Activated CD4-positive, alpha-beta T cell treated with anti-CD3 and anti-CD28 coated beads, Interleukin-2, amount 50 U/mL, for 16 hours (primary cell): ENCODE measurements around the gene COL4A3.

ENCODE experiments used
- DNase-seq: peaks from one replicate; pipeline ENCODE4 v3.0.0-alpha.2; 2020

The COL4A3 gene

GRCh38 chr2:227296671-227297405 is 132.4 kb downstream of the COL4A3 start:
- no peak for DNase-seq

DNA sequence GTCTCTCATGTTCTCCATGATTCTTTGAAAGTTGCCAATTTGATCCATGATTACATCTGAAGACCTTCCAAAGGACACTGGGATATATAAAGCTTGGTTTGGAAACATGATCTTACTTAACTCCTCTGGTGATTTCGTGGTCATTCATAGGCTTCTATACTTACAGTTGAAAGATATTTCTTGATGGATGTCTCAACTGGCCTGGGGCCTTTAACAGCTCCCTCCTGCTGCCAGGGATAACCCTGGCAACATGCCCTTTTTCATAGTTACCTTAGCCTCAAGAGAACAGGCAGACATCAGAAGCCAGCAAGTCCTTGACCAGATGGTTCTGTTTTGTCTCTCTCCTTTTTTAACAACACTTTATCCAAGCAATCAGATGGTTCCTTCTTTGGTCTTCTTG is 137.1 kb downstream of the COL4A3 start:
- DNase-seq, result no peak

DNA sequence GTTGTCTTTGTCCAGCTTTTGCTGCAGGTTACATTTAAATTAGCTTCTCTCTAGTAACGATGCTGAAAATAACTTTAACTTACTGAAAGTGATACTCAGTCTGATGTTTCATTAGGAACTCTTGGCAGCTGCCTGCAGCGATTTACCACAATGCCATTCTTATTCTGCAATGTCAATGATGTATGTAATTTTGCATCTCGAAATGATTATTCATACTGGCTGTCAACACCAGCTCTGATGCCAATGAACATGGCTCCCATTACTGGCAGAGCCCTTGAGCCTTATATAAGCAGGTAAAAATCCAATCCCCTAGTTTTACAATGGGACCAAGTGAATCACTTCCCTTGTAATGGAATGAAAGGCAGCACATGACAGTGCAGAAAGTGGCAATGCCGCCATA is 144.4 kb downstream of the COL4A3 start:
- no peak for DNase-seq

GRCh38 chr2:227310756-227311110 is 146.3 kb downstream of the COL4A3 start:
- no peak for DNase-seq

DNA sequence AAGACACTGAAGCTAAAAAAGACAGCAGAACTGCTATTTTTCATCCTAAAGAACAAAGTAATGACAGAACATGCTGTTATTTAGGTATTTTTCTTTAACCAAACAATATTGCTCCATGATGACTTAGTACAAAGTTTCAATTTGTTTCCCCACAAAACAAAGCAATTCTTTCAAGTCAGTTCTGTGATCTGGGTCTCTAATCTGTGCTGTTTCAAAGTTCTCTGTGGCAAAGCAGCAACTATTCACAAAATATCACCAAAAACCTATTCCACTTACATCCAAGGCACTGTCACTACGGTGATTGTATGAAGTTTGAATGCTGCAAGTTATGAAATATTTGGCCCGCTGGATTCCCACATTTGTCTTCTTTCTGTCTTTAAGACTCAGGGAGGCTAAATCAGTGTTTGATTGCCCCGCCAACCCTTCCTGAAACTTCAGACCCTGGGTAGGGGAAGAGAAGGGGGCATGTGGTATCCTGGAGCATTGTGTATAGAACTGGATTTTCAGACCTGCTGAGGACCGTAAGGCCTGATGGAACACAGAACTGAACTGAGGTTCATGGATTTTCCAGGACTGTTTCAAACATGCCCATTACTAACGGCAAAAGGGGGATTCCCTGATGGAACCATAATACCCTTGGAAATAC is 147.6 kb downstream of the COL4A3 start:
- DNase-seq, result no peak

DNA sequence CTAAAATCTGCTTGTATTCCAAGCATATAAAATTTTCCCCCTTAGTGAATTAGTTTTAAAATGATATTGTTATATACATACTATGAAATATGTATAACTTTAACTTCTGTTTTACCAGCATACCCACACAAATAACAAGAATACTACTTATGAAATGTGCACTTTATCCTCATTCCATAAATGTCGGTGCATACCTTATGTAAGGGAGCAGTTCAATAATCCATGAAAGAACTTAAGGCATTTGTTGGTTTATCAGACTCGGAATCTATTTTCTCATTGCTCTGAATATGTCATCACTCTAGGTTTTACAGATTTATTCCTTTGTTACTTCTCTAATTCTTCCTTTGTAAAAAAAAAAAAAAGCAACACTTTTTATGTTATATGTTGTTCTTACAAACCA is 148.2 kb downstream of the COL4A3 start:
- no peak for DNase-seq

DNA sequence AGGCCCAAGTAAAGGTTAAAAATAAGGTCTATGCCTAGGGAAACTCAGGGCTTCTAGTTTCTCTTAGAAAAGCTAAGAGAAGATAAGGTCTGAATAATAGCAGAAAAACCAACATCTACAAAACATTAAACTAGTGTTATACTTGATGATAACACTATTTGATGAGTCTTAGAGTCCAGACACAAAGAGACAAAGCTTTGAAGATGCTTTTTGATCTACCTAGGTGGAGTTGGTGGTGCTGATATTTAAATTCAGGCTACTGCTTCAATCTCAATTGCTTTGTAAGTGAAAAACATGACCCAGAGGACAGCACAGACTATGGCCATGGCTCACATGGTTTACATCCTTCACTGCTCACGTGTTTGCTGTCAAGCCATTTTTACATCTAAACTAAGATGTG is 148.9 kb downstream of the COL4A3 start:
- DNase-seq, result no peak

GRCh38 chr2:227317834-227318233 is 153.4 kb downstream of the COL4A3 start:
- no peak for DNase-seq

DNA sequence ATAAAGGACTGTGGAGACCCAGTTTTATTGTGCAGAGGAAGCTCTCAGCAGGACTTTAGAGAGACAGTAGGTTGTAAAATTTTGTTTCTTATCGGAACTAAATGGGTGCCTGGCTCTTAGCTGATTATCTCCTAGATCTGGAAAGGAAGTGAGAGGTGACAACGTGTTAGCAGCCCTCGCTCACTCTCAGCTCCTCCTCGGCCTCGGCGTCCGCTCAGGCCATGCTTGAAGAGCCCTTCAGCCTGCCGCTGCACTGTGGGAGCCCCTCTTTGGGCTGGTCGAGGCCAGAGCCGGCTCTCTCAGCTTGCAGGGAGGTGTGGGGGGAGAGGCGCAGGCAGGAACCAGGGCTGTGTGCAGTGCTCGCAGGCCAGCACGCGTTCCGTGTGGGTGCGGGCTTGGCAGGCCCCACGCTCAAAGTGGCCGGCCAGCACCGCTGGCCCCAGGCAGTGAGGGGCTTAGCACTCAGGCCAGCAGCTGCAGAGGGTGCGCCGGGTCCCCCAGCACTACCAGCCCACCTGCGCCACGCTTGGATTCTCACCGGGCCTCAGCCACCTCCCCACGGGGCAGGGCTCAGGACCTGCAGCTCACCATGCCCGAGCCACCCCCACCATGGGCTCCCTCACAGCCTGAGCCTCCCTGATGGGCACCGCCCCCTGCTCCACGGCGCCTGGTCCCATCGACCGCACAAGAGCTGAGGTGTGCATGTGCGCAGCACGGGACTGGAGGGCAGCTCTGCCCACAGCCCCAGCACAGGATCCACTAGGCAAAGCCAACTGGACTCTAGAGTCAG is 156.1 kb downstream of the COL4A3 start:
- no peak for DNase-seq

GRCh38 chr2:227322530-227323205 is 158.2 kb downstream of the COL4A3 start:
- no peak for DNase-seq

- DNase-seq, result no peak
Observed at GRCh38 chr2:227323818-227324217, 159.4 kb downstream of the COL4A3 start.

- DNase-seq, result no peak
Observed at GRCh38 chr2:227324642-227324994, 160.2 kb downstream of the COL4A3 start.

- peak; percentile 95 for DNase-seq
Observed at GRCh38 chr2:227324995-227325838, 160.8 kb downstream of the COL4A3 start, which contains the start of gene MFF. Gene MFF, plus strand, starts transcription at chr2:227325251. Its CDS starts 5,415 bp downstream, at chr2:227330666.

GRCh38 chr2:227325839-227326195 is 161.4 kb downstream of the COL4A3 start:
- DNase-seq, result peak; percentile 3

GRCh38 chr2:227326783-227327182 is 162.4 kb downstream of the COL4A3 start:
- no peak for DNase-seq

DNA sequence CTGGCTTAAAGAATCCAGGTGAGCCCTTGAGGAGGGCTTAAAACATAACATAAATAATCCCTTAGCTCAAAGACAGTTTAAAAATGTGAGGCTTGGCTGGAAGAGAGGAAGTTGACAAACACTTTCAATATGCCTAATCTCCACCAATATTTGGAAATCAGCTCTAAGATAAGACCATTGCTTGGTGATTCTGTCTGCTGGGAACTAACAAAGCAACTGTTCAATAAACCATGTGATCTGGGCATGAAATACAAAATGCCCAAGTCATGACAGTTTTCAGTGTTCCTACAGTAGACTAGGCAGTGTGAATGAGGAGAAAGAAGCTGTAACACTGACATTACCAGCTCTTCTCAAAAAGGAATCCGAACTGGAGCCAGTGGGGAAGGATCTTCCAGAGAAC is 171.3 kb downstream of the COL4A3 start:
- peak; percentile 46 for DNase-seq

DNA sequence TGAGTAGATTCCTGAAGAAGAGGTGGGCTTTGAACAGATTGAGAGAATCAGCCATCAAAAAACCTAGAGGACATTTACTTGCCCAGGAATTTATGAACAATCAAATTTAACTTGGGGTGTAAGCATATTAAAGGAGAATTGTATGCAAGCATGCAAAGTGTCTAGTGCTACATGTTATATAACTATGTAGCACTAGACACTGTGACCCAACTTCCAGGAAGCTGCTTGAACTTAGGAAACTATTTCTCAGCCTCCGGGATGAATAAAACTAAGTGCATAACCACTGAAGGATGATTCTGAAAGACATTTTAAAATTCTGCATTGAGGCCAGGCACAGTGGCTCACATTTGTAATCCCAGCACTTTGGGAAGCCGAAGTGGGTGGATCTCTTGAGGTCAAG is 173.0 kb downstream of the COL4A3 start:
- DNase-seq, result no peak

DNA sequence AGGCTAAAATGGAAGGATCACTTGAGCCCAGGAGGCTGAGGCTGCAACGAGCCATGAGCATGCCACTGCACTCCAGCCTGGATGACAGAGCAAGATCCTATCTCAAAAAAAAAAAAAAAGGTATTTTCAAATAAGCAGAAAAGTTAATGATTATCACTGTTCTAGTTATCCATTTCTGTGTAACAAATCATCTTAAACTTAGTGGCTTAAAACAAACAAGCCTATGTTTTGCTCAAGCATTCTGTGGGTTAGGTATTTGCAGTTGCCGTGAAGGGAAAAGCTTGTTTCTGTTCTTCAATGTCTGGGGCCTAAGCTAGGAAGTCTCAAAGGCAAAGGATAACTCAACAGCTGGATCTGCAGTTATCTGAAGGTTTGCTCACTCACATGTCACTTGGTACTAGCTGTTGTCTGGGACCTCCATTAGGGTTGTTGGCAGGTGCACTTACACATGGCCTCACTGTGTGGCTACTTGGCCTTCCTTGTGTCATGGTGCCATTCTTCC is 174.7 kb downstream of the COL4A3 start:
- DNase-seq, result no peak

DNA sequence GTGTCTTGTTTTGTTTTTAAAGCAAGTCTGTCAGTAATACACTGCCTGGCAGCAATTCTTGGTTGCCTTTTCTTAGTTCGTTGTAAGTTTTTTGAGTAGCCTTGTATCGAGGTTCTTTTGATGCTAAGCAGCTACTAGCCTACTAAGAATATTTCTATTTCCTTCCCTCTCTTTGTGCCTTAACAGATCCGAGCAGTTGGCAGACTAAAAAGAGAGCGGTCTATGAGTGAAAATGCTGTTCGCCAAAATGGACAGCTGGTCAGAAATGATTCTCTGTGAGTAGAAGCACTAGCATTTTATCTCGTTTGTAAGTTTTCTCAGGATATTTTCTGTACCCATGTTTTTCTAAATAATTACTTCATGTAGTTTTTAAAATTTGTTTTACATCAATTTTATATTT is 175.7 kb downstream of the COL4A3 start:
- DNase-seq, result no peak

DNA sequence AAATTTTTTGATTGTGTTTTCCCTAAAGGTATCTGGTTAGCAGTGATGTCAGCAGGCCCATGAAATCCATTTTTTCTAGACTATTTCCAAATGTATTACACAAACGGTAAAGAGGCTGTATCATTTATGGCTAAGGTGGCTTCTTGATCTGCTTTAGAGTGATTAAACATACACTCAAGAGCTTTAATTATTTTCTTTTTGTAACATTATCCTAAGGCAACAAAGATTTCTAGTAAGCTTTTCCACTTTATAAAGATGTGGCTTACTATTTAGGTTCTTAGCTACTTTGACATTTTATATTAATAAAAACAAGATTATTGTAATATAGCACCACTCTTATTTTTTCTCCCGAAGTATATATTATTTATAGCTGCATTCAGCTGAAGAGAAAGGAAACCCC is 177.1 kb downstream of the COL4A3 start:
- no peak for DNase-seq

DNA sequence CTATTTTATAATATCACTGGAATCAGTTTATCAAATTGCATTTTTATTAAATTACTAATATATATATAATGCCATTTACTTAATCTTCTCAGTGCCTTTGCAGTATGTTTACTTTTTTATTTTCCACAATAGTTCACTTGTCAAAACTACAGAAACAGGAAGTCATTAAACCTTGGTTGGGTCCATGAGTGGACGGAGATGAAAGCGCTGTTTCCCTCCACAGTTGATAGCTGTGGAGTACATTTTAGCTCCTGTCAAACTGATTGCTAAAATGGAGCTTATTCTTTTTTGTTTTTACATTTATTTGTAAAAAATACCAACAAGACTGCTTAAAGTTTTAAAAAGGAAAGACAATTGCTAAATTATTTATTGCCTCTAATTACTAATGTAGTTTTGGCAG is 179.8 kb downstream of the COL4A3 start:
- DNase-seq, result no peak

DNA sequence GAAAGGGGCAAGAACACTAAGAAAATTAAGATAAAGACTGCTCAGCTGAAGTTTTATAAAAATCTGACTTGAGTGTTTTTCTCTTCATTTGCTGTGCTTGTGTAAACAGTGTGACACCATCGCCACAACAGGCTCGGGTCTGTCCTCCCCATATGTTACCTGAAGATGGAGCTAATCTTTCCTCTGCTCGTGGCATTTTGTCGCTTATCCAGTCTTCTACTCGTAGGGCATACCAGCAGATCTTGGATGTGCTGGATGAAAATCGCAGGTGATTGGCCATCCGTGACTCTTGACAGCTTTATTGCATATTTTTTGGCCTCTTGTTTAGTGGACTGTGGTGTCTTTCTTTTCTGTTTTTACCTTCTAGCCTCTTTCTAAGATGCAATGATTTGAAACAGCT is 182.7 kb downstream of the COL4A3 start:
- no peak for DNase-seq
